GM12801 (cell line): ENCODE measurements around the gene CRISP1.

Source experiments
- CTCF ChIP-seq: IDR thresholded peaks from one replicate; pipeline ENCODE4 v1.5.1; 2011; ENCODE audit warnings: control low read depth; ENCODE audit not compliant: insufficient read length; ENCODE audit errors: extremely low read depth

Gene CRISP1

GRCh38 chr6:49856282-49856681, 10.1 kb downstream of the CRISP1 start:
- no peak for TF ChIP-seq CTCF

GRCh38 chr6:49855221-49855620, 11.1 kb downstream of the CRISP1 start:
- TF ChIP-seq CTCF = no peak

GRCh38 chr6:49852975-49853374, 13.4 kb downstream of the CRISP1 start:
- TF ChIP-seq CTCF = no peak

GRCh38 chr6:49849213-49849907, 17.0 kb downstream of the CRISP1 start:
- TF ChIP-seq CTCF = no peak

GRCh38 chr6:49847673-49848072, 18.7 kb downstream of the CRISP1 start:
- no peak for TF ChIP-seq CTCF

GRCh38 chr6:49847014-49847413, 19.3 kb downstream of the CRISP1 start:
- no peak for TF ChIP-seq CTCF

GRCh38 chr6:49841424-49841823, 24.9 kb downstream of the CRISP1 start:
- no peak for TF ChIP-seq CTCF
